ENCODE data around the gene ALPK1. TPM values are rescaled to one million over a fixed set of nuclear protein-coding genes. Genes with fewer than 3 reads are reported as not detected.

ALPK1 gene
- total RNA-seq, 4 donors from 2014 or later, result 17.1 to 34.8 (median 25.8) TPM

DNA sequence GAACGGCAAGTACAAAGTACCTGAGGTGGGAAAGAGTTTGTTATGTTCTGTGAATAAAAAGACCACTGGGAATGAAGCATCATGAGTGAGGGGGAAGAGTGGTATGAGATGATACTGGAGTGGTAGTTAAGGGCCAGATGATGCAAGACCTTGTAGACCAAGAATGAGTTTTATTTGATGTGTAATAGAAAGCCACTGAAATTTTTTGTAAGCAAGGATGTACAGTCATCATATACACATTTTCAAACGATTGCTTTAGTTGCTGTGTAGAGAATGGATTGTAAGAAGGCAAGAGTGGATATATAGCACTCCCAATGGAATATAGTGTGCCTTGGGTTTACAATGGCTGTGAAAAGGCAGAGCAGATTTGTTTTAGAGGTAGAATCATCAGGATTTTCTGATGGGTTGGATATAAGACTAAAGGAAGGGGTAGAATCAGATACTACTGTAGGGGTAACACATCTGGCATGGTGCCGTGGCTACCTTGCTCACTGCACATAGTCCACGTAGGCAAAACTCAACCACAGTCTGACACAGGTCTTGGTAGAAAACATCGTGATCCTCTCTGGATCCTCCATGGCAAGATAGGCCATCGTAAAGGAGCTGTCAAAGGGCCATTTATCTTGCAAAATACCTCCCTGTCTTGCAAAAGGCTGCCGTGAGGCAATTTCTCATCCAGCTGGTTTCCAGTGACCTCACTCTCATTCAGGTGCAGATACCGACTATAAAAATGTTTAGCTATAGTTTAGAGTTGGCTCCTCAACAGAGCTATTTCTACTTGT lies 26.3 kb upstream of the ALPK1 start:
- TF ChIP-seq, protein P1, sequence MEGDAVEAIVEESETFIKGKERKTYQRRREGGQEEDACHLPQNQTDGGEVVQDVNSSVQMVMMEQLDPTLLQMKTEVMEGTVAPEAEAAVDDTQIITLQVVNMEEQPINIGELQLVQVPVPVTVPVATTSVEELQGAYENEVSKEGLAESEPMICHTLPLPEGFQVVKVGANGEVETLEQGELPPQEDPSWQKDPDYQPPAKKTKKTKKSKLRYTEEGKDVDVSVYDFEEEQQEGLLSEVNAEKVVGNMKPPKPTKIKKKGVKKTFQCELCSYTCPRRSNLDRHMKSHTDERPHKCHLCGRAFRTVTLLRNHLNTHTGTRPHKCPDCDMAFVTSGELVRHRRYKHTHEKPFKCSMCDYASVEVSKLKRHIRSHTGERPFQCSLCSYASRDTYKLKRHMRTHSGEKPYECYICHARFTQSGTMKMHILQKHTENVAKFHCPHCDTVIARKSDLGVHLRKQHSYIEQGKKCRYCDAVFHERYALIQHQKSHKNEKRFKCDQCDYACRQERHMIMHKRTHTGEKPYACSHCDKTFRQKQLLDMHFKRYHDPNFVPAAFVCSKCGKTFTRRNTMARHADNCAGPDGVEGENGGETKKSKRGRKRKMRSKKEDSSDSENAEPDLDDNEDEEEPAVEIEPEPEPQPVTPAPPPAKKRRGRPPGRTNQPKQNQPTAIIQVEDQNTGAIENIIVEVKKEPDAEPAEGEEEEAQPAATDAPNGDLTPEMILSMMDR (IDR thresholded peaks at IDR 0.05; ENCODE audit: low read depth), result no peak

DNA sequence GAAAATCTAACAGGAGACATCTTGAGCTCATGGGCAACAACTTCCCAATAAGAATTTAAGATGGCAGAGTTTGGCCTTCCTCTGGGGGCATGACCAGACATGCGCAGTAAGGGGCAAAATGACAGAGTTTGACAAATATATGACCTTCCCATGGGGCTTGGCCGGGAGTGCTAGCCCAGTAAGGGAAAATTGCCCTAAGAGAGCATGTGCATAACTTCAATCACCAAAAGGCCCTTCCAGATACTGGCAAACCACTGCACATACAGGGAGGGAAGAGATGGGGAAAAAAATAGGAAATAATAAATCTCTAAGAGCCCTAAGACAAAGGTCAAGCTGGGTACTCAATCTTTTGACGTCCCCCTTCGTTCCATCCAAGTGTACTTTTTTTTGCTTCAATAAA lies 24.9 kb upstream of the ALPK1 start:
- TF ChIP-seq, protein P1 (IDR thresholded peaks at IDR 0.05; ENCODE audit: low read depth), result no peak

DNA sequence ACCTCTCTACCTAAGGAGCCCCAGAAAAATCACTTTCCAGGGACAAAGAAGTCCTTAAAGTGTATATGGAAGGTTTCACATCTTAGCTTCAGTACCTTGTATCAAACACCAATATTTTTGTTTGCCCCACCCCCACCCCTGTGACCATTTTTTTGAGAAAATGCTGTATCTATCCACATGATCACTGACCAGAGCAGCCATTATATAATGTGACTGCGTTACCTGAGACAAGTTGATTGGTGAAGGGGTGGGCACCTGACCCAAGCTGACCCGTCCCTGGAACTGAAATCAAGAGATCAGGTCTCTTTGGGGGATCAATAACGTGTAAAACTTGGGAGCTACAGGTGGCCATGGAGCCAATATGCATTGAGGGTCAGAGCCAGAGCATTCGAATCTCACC lies 22.2 kb upstream of the ALPK1 start:
- TF ChIP-seq, protein P1 (IDR thresholded peaks at IDR 0.05; ENCODE audit: low read depth), result no peak

- TF ChIP-seq, protein P1 (IDR thresholded peaks at IDR 0.05; ENCODE audit: low read depth), result no peak
Observed at GRCh38 chr4:112276113-112276512, 21.1 kb upstream of the ALPK1 start.

GRCh38 chr4:112277220-112277619 lies 19.9 kb upstream of the ALPK1 start:
- TF ChIP-seq, protein P1 (IDR thresholded peaks at IDR 0.05; ENCODE audit: low read depth), result no peak

DNA sequence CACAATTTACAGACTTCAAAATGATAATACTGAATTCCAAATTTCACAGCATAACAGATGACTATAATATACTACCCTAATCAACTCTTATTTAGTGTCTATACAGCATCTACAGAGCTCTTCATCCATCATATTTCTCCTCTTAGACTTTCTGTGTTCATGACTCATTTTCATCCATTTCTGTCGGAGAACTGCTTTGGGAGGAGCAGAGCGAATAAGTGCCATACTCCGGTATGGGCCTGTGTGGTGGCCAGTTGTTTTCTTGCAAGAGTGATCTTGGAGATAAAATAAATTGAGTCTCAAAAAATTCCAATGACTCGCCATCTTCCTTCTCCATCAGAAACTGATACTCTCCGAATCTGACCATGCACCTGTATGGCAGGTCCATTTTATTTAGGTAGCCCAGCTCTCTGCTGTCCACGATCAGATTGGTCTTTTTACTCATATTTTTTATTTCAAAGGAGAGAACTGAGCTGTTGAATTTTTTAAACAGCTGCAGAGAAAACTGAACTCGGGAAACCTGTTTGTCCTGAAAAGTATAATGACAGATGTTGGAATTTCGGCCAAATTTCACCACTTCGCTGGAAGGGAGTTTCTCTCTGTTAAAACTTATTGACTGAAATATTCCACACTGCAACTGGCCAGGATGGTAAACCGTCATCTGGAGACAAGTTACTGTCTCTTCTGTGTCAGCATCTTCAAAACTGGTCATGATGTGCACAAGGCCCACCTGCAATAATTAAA lies 19.3 kb upstream of the ALPK1 start:
- TF ChIP-seq, protein P1 (IDR thresholded peaks at IDR 0.05; ENCODE audit: low read depth), result no peak
